H4 (cell line): ENCODE results near the gene LDLRAD4. TPM values are rescaled to one million over a fixed set of nuclear protein-coding genes. Genes with fewer than 3 reads are reported as not detected.

Experiments
- DNase-seq: peaks from one replicate; pipeline ENCODE4 v3.0.0-alpha.2; 2015; ENCODE audit warnings: low spot score
- total RNA-seq: library from RNA; depleted of rRNA; stranded (reverse); fragments of >200 nt; shearing (Covaris generic); gene quantifications from 2 replicates; pipeline ENCODE4 v1.2.3, GENCODE V29; 2014

Gene LDLRAD4
- total RNA-seq, 1 experiment from 2014 or later = 6.9 TPM

DNA sequence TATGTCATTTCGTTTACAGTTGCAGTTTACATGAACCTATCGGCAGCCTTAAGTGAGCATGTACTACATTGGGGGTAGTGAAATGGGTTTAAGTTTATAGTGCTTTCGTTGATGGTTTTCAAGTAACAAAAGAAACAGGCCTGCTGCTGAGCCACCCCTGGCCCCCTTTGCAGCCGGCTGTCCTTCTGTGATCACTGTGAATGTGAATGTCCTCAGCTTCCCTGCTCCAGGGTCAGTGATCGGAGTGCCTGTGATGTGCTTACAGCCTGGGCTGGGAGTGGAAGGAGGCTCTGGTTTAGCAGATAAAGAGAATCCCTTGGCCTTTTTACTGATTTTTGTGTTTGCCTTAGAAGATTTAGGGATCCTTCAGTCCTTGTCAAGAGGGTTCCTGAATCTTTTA is 353.6 kb downstream of the LDLRAD4 start:
- no peak for DNase-seq

DNA sequence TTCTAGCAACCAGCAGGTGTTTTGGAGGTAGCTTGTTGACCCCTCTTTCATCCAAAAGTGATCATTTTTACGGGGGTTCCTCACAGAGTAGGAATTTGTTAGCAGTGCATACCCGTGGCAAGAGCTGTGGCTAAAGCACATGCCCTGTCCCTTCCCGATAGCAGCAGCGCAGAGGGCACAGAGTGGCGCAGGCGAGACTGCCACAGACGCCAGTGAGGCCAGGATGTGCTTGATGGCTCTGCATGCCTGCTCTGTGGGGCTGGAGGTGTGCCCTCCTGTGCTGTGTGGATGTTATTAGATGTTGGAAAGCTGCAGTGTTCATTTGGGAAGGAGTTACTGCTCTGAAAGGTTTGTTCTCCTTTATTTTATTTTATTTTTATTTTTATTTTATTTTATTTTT is 354.2 kb downstream of the LDLRAD4 start:
- no peak for DNase-seq

DNA sequence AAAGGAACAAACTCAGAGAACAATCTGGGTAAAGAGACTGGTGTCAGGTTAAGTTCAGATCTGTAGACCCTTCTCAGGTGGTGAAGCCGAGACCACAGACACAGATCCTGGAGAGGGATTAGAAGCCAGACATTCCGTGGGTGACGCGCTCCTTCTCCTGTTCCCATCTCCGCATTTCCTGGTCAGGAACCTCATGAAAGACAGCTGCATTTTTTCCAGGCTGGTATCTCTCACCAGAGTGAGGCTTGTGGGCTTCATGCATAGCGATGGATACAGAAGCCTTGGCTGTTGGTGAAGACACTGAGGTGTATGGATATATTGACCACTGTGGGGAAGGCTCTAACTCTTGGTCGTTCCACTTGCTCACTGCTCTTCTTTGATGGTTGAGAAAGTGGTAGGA is 355.2 kb downstream of the LDLRAD4 start:
- no peak for DNase-seq

DNA sequence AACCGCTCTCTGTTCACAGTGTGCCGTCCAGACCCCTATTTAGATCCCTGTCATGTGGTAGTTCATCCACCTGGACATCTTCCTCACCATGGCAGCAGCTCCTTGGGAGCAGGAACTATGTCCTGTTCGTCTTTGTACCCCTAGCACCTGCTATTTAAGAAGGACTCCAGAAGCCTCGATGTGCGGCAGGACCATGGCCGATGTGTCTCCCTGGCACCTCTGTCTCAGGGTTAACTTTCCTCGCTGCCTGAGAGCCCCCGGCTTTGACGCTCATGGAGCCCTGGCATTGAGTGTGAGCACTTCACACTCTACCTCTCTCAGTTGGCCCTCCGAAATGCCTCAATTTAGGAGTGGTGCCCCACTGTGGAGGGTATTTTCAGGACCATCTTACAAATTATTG is 355.8 kb downstream of the LDLRAD4 start:
- DNase-seq = no peak

DNA sequence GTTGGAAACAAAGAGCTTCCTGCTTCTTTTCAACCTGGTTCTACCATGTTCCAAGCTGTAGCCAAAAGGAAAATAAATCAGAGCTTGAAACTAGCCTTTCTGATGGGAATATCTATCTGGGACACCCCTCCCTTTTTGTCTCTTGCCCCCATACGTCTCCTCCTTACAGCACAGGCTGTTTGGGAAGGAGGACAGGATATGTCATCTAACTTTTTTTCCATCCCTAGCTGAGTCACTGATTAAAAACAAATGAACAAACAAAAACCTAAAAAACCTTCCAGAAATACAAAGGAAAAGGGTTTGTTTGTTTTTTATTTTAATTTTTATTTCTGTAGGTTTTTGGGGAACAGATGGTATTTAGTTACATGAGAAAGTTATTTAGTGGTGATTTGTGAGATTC is 356.2 kb downstream of the LDLRAD4 start:
- DNase-seq = no peak

DNA sequence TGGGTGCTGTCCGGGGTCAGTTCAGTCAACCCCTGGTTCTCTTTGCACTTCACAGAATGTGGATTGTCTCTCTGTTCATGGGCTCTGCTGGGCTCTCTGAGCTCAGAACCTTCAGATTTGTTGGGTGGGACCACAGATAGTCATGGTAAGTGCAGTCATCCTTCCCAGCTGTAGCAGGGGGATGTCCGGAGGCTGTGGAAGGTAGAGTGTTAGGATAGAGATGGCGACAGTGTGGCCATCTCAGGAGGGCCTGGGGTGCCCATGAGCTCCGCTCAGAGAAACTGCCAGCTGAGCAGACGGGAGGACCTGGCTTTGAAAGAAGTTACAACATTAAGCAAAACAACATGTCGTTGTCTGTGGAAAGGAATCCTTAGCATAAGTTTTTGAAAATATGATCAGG is 358.0 kb downstream of the LDLRAD4 start:
- no peak for DNase-seq

DNA sequence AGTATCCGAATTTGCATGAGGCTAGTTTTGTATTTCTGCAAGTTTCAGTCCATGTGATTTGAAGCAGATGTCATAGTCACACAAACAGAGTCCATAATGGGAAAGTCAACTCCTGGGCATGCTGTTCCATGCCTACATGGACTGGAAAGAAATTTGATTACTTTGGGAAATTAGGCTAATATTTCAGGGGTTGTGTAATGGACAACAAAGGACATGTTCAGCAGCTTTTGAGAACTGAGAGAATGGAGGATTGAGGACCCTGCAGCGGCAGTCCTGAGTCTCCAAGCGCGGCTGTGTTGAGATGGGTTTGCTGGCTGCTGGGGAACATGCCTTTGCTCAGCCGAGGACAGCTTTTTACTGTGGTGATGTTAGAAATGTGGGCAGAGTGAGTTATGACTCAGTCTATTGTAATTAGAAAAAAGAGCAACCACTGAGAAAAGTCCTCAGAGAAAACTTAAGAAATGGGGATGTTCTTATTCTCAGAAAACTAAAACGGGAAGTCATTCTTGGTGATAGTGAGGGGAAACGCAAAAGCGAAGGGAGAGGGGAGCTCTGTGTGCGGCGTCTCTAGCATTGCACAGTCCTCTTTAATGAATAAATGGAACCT is 358.6 kb downstream of the LDLRAD4 start:
- DNase-seq = no peak

DNA sequence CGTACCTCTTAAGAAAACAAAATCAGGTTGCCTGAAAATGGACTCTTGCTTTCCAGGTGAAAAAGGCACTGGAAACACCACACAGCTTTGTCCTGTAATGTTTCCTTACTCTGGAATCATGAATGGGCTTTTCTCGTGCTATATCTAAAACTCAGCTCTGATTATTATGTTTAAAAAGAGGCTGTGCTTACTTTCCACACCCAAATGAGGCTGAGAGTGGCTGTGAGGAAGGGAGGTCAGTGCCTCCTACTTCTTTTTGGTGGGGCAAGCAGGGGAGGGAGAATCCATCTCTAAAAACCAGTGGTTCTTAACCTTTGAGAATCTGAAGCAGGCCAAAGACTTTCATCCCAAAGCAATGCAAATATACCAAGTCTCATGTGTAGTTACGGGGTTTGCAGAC is 359.2 kb downstream of the LDLRAD4 start:
- DNase-seq = no peak

DNA sequence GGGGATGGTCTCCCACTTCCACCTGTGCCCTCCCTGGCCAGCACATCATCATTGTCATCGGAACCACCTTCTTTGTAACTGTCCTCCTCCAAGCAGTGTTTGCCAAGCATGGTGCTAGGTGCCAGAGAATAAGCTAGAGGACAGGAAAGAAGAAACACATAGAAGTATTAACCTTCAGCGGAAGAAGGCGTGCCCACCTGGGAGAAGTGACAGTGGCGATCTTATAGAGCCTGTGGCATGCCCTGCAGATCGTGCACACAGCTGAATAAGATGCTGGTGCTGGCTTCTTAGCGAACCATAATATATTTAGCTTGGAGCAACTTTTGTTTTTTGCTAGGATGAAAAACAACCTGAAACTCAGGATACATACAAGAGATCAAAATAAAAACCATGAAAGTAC is 359.8 kb downstream of the LDLRAD4 start:
- DNase-seq = no peak

DNA sequence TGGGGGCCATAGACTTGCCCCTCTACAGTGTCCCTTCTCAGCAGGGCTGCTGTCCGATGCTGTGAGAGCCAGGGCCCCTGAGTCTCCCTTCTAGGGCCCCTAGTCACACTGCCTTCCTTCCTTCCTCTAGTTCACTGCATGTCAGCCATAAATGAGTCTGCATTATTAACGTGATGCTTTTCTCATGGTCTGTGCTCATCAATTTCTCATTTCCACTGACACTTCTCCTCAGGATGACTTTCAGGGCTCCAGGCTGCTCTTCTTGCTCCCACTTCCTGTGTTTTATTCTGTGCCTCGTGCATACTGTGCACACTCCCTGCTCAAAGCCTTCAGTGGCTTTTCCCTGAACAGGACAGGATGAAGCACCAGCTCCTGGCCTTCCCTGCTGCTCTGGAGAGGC is 361.3 kb downstream of the LDLRAD4 start:
- DNase-seq = no peak

DNA sequence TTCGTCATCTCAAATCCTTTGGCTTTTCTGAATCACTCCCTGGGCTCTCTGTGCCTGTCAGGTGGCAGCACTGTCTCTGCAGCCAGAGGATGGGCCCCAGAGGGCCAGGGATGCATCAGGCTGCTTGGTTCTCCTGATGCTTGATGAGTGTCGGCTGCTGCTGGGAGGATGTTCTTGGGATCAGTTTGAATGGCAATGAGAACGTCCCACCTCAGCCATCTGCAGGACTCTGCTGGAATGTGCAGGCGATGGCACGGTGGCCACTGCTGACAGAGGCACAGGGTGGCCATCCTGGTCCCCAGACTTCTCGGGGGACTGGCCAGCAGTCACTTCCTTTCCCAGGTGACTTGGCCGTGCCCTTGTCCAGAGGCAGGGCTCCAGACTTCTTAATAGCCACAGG is 361.8 kb downstream of the LDLRAD4 start:
- no peak for DNase-seq

DNA sequence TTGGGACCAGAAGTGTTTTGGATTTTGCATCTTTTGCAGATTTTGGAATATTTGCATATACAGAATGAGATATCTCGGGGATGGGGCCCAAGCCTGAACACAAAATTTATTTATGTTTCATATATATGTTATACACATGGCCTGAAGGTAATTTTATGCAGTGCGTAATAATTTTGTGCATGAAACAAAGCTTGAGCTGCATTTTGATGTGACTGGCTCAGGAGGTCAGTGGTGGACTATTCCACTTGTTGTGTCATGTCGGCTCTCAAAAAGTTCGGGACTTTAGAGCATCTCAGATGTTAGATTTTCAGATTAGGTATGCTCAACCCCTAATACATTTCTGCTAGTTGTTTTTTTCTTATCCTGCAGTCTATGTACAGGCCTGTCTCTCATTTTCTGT is 362.4 kb downstream of the LDLRAD4 start:
- no peak for DNase-seq

DNA sequence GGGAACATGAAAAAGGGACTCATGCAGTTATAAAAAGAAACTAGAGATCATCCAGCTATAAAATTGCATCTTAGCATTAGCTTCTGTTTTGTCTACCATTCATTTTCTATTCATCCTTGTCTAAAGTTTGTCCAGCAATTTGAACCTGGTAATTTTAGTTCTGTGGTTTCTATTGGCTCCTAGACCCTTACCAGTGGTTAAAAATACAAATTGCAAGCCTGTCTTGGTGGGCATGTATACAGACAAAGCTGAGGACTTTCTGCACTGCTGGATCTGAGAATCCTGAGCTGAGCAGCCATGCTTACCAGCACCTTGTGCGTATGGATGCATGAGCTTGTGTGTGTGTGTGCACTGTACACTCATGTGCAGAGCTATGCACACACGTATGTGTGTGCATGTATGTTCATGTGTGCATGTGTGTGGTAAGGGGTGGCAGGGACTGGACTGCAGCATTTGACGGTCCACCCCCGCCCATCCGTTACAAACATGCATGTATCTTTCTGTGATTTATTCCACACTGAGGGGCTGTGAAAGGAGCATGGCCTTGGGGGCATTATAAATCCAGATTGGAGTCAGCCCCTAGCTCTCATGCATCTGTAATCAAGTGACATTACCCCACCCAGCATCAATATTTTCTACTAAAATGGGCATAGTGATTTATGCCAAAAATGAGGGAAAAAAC is 363.1 kb downstream of the LDLRAD4 start:
- no peak for DNase-seq

DNA sequence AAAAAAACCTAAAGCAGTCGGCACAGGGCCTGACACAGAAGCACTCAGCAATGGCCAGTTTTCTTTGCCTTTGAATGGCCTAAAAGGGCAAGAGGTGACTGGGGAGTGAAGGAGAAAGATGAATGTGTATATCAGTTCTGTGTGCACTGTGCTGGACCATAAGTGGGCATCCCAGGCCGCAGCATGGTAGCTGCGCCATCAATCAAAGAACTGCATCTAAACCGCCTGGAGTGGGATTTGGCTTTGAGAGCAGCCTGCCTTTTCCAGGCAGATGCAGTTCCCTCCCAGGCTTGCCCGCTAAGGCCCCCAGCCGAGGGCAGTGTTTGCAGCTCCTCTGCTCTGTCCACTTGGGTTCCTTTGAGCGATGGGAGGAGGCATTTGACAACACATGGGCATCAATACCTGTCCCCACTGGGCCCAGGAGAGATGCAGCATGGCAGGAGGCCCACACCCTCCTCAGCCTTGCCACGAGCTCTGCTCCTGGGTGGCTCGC is 363.7 kb downstream of the LDLRAD4 start:
- DNase-seq = no peak

DNA sequence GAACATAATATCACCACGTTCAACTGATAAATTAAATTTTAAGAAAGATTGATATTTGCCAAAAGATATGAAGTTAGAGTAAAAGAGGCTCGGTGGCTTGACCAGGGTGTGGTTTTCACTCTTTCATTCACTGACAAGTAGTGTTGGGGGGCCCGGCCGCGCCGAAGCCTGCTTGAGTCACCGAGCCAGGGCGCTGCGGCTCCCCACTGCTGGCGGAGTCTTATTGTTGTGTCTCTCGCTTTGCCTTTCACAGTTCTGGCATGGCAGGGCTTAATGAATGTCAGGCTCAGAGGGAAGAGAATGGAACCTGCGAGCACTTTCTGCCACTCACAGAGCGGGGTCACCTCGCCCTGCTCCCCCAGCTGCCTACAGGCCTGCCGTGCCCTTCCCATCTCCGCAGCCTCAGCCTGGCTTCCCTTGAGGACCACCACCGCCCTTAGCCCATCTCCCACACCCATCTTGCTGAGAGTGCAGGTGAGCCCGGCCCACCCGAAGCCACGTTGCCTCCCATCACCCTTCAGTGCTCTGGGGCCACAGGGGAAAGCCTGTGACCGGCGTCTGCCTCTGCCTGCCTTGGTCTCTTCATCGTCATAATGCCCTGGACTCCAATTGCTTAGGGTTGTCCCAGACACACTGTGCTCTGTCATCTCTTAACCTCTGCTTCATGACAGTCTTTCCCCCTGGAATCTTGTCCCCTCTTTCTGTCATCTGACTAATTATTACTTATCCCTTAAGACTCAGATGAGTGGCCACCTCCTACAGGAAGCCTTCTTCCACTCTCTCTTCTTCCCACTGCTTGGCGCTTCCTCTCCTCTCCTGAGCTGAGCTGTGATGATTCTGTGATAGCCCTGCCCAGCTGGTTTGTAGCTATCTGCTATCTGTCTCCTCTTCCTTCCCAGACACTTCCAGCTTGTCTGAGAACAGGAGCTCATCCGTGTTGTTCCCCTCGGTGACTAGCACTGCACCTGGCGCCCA is 365.3 kb downstream of the LDLRAD4 start:
- DNase-seq = no peak

DNA sequence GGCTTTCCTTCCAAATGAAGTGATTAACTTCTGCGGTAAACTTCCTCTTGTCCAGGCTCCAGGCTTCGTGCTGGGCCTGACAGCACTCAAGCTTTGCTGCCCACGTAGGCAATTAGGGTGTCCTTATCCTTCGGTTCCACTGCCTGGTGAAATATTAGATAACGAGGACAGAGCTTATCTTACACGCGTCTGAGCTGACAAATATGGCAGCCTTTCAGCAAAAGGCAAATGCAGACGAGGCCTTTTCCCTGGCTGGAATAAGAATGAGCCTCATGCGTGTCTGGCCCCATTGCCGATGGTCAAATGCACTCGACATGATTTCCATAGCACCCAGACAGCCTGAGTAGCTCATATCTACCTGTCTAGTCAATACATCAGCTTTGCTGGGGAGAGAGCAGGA is 366.3 kb downstream of the LDLRAD4 start:
- DNase-seq = no peak

DNA sequence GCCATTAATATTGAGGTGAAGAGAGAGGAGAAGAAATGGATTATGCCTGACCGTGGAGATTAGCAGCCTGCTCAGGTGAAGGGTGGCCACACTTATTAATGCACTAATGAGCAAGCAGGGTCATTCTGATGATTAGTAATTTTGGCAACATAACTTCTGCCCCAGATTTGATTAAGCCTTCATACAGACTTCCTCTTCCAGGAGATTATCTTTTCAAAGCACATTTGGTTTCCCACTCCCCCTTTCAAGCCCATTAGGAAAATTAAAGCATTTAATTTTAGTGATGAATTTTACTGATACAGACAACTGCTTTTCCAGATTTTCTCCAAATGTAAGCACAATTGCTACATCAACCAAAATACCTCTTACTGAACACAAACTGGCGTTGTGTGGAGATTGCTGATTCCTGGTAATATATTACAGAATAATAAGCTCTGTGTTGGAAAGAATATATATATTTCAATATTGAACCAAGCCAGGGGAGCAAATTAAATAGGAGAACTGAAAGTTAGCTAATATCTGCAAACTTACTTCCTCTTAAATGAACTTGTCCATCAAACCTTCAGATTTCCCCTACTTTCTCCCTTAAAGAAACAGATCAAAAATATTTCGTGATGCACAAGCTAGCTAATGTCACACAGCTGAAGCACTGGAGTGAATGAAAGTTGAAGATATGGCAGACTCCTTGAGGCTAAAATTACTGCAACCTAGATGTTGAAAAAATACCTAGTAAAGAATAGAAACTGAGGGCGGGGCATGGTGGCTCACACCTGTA is 367.0 kb downstream of the LDLRAD4 start:
- DNase-seq = no peak

DNA sequence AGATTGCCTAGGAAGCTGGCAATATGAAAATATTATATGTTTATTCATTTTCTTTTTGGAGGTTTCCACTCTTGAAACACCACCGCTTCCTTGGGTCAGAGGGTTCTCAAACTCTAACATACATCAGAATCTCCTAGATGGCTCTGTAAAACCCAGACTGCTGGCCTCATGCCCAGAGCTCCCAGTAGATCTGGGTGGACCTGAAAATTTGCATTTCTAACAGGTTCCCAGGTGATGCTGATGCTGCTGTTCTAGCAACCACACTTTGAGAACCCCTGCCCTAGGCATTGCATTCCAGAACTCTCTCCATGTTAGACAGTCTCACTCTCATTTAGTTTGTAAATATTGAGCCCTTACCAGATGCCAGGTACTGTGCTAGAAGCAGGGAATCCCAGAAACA is 368.4 kb downstream of the LDLRAD4 start:
- DNase-seq = no peak

DNA sequence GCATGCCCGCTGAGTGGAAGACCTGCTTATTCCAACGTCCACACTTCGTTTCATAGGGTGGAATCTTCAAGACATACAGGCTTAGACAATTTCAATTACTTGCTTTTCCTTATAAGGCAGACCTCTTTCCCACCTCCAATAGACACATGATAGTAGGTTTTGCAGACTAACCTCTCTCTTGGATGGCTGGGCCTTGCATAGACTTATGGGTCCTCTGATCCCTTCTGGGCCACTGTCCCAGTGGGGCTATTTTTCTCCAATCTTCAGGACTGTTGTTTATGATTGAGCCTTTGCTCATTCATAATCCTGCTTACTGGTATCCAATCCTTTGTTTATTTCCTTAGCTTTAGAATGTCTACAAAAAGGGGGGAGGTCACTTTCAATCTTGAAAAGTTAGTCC is 368.9 kb downstream of the LDLRAD4 start:
- DNase-seq = no peak

DNA sequence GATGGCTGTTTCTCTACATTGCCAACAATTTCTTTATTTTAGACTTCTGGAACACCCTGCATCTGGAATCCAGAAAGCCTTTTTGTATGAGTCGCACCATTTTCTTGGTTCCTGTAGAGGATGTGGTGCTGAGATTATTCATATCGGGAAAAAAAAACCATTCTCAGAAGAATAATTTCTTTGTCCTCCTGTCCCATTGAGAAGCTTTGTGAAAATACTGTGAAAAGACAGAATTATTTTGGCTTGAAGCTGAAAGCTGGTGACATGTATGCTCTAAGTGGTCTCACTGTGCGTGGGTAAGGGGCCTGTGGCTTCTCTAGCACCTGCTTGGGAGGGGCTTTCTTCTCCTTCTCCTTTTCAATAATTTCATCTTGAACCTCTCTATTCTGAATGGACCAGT is 369.4 kb downstream of the LDLRAD4 start:
- no peak for DNase-seq

DNA sequence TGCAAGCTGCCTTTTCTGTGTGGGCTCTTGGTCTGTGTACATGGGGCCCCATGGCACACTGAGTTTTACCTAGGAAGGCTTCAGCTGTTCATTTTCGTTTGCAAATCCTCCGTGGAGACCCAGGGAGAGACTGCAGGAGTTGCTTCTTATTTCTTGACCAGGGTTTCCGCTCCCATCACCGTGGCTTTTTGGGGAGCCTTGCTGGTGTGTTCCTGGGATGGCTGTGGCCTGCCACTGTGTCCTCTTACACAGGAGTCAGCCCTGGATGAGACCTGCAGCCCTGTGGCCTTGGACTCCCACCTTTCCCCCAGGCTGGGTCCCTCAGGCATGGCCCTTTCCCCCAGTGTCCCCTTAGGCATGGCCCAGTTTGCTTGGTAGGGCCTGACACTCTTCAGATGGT is 370.8 kb downstream of the LDLRAD4 start:
- no peak for DNase-seq

DNA sequence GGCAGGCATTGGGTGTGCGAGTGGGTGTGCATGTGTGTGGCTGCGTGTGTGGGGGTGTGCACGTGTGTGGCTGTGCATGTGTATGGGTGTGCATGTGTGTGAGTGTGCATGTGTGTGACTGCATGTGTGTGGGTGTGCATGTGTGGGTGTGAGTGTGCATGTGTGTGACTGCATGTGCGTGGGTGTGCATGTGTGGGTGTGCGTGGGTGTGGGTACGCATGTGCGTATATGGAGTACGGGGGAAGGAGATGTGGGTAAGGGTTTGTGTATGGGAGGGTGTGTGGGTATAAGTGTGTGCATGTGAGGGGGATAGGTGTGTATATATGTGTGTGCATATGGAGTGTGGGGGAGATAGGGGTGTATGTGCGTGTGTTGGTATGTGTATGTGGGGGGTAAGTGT is 371.4 kb downstream of the LDLRAD4 start:
- no peak for DNase-seq
